Measurements from ENCODE around the gene GPR37L1. TPM values are rescaled to one million over a fixed set of nuclear protein-coding genes. Genes with fewer than 3 reads are reported as not detected.

Gene GPR37L1
- total RNA-seq, 1 donor from 2014 or later: not detected

DNA sequence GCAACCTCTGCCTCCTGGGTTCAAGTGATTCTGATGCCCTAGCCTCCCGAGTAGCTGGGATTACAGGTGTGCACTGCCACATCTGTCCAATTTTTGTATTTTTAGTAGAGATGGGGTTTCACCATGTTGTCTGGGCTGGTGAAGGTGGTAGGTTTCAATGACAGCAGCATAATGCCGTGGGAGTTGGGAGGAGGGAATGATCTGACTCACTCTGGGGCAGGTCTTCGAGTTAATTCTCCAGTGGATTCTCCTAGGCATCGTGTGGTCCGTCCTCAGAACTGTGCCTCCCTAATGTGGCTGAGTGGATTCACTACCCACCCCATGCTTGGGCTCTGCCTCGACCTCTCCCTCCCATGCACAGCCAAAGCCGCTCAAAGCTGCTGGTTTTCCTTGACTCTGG is 1.7 kb upstream of the GPR37L1 start:
- Mint-ChIP-seq H3K27ac (no peak overlapping the region), H3K4me1 (no peaks in the 10 kb centered on the region), H3K36me3 (ENCODE audit: low read depth) (no peaks in the 10 kb centered on the region), H3K4me3 (no peak overlapping the region), H3K27me3 (peaks cover 7% of the 10 kb centered on the region), H3K9me3 (no peaks in the 10 kb centered on the region)
- intact Hi-C loops (cut with micrococcal nuclease): no loop called here
- DNase-seq: no peak

DNA sequence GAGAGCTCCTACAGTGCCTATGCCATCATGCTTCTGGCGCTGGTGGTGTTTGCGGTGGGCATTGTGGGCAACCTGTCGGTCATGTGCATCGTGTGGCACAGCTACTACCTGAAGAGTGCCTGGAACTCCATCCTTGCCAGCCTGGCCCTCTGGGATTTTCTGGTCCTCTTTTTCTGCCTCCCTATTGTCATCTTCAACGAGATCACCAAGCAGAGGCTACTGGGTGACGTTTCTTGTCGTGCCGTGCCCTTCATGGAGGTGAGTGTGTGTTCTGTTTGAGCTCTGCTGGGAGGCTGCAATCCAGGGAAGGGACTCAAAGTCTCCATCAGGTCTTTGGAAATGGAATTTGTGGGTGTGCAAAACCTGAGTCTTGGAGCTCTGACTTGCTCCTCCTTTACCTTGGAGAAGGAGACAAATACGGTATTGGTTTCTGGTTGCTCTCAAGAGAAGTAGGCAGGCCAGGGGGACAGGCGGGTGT is 658 bp downstream of the GPR37L1 start:
- Mint-ChIP-seq H3K27me3 (peaks cover 7% of the 10 kb centered on the region), H3K4me1 (no peaks in the 10 kb centered on the region), H3K27ac (no peak overlapping the region), H3K4me3 (no peak overlapping the region), H3K9me3 (no peaks in the 10 kb centered on the region), H3K36me3 (ENCODE audit: low read depth) (no peaks in the 10 kb centered on the region)
- intact Hi-C loops (cut with micrococcal nuclease): no loop called here
- no peak for DNase-seq

GRCh38 chr1:202124142-202124541 is 1.4 kb downstream of the GPR37L1 start:
- H3K36me3 Mint-ChIP-seq (ENCODE audit: low read depth): no peaks in the 10 kb centered on the region
- H3K9me3 Mint-ChIP-seq: no peaks in the 10 kb centered on the region
- H3K4me3 Mint-ChIP-seq: no peak overlapping the region
- H3K4me1 Mint-ChIP-seq: no peaks in the 10 kb centered on the region
- no peak for DNase-seq
- peaks cover 7% of the 10 kb centered on the region for H3K27me3 Mint-ChIP-seq
- intact Hi-C loops (cut with micrococcal nuclease): no loop called here
- no peak overlapping the region for H3K27ac Mint-ChIP-seq

- peaks cover 7% of the 10 kb centered on the region for H3K27me3 Mint-ChIP-seq
- no peaks in the 10 kb centered on the region for H3K4me1 Mint-ChIP-seq
- no peak for DNase-seq
- no peaks in the 10 kb centered on the region for H3K36me3 Mint-ChIP-seq (ENCODE audit: low read depth)
- H3K9me3 Mint-ChIP-seq: no peaks in the 10 kb centered on the region
- H3K4me3 Mint-ChIP-seq: no peak overlapping the region
- intact Hi-C loops (cut with micrococcal nuclease): no loop called here
- H3K27ac Mint-ChIP-seq: no peak overlapping the region
These were observed 2.9 kb downstream of the GPR37L1 start for GRCh38 chr1:202125611-202126010.

- Mint-ChIP-seq H3K4me1 (no peaks in the 10 kb centered on the region), H3K9me3 (no peaks in the 10 kb centered on the region), H3K27ac (no peak overlapping the region), H3K4me3 (no peak overlapping the region), H3K27me3 (peaks cover 7% of the 10 kb centered on the region), H3K36me3 (ENCODE audit: low read depth) (no peaks in the 10 kb centered on the region)
- intact Hi-C loops (cut with micrococcal nuclease): no loop called here
- DNase-seq: no peak
These were observed 3.7 kb downstream of the GPR37L1 start for GRCh38 chr1:202126426-202126825.

DNA sequence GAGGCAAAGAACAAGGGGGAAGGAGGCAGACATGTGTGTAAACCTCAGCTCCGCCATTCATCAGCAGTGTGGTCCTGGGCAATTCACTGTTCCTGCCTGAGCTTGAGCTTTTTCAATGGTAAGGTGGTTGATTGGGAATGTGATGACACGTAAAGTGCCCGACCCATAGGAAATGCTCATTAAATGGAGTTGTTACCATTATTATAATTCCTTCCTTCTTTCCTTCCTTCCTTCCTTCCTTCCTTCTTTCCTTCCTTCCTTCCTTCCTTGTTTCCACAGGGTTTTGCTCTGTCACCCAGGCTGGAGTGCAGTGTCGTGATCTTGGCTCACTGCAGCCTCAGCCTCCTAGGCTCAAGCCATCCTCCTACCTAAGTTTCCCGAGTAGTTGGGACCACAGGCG is 4.3 kb downstream of the GPR37L1 start:
- intact Hi-C loops (cut with micrococcal nuclease): no loop called here
- Mint-ChIP-seq H3K27ac (no peak overlapping the region), H3K27me3 (peaks cover 4% of the 10 kb centered on the region), H3K4me3 (no peak overlapping the region), H3K36me3 (ENCODE audit: low read depth) (no peaks in the 10 kb centered on the region), H3K4me1 (no peaks in the 10 kb centered on the region), H3K9me3 (no peaks in the 10 kb centered on the region)
- DNase-seq: no peak

DNA sequence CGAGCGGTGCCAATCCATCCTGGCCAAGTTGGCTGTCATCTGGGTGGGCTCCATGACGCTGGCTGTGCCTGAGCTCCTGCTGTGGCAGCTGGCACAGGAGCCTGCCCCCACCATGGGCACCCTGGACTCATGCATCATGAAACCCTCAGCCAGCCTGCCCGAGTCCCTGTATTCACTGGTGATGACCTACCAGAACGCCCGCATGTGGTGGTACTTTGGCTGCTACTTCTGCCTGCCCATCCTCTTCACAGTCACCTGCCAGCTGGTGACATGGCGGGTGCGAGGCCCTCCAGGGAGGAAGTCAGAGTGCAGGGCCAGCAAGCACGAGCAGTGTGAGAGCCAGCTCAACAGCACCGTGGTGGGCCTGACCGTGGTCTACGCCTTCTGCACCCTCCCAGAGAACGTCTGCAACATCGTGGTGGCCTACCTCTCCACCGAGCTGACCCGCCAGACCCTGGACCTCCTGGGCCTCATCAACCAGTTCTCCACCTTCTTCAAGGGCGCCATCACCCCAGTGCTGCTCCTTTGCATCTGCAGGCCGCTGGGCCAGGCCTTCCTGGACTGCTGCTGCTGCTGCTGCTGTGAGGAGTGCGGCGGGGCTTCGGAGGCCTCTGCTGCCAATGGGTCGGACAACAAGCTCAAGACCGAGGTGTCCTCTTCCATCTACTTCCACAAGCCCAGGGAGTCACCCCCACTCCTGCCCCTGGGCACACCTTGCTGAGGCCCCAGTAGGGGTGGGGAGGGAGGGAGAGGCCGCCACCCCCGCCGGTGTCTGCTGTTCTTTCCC is 5.3 kb downstream of the GPR37L1 start:
- Mint-ChIP-seq H3K9me3 (no peaks in the 10 kb centered on the region), H3K27ac (no peak overlapping the region), H3K4me1 (peaks cover 2% of the 10 kb centered on the region), H3K36me3 (ENCODE audit: low read depth) (peaks cover 6% of the 10 kb centered on the region), H3K4me3 (no peak overlapping the region), H3K27me3 (peaks cover 4% of the 10 kb centered on the region)
- no peak for DNase-seq
- intact Hi-C loops (cut with micrococcal nuclease): no loop called here

- H3K4me1 Mint-ChIP-seq: peaks cover 2% of the 10 kb centered on the region
- peaks cover 3% of the 10 kb centered on the region for H3K27me3 Mint-ChIP-seq
- no peak for DNase-seq
- intact Hi-C loops (cut with micrococcal nuclease): no loop called here
- no peaks in the 10 kb centered on the region for H3K9me3 Mint-ChIP-seq
- H3K4me3 Mint-ChIP-seq: no peak overlapping the region
- H3K27ac Mint-ChIP-seq: no peak overlapping the region
- peaks cover 14% of the 10 kb centered on the region for H3K36me3 Mint-ChIP-seq (ENCODE audit: low read depth)
These were observed 7.0 kb downstream of the GPR37L1 start for GRCh38 chr1:202129453-202130296.

- no peaks in the 10 kb centered on the region for H3K9me3 Mint-ChIP-seq
- H3K36me3 Mint-ChIP-seq (ENCODE audit: low read depth): peaks cover 16% of the 10 kb centered on the region
- peaks cover 2% of the 10 kb centered on the region for H3K4me1 Mint-ChIP-seq
- no peak for DNase-seq
- H3K27ac Mint-ChIP-seq: no peak overlapping the region
- intact Hi-C loops (cut with micrococcal nuclease): no loop called here
- no peak overlapping the region for H3K4me3 Mint-ChIP-seq
- peaks cover 3% of the 10 kb centered on the region for H3K27me3 Mint-ChIP-seq
These were observed 7.6 kb downstream of the GPR37L1 start for GRCh38 chr1:202130297-202130721.

DNA sequence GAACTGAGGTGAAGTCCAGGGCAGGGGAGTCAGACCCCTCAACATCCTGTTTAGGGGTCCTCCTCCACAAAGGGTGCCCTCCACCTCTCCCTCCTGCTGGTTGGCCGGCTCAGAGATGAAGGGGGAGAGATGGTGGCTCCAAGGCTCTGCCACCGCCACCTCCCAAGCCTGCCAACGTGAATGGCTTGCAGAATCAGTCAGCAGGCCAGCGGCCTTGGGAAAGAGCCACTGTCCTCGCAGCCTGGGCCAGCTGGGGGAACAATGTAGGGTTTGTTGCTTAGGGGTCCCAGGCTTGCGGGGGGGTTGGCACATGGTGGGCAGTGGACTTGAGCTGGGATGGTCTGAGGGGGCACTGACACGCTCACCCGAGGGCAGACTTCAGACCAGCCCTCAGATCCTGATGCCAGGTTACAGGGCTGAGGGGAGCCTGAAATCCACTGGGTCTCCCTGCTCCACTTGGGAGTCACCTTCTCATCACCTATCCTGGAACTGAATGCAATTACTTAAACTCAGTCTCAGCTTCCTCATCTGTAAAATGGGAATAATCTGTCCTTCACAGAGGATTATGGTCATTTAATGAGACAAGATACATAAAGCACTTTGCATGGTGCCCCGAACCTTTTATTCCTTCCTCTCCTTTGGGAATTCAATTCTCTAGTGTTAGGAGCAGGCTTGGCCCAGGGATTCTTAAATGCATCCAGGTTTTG is 8.3 kb downstream of the GPR37L1 start:
- peaks cover 16% of the 10 kb centered on the region for H3K36me3 Mint-ChIP-seq (ENCODE audit: low read depth)
- intact Hi-C loops (cut with micrococcal nuclease): no loop called here
- H3K4me1 Mint-ChIP-seq: peaks cover 2% of the 10 kb centered on the region
- no peak overlapping the region for H3K4me3 Mint-ChIP-seq
- no peaks in the 10 kb centered on the region for H3K27me3 Mint-ChIP-seq
- no peaks in the 10 kb centered on the region for H3K9me3 Mint-ChIP-seq
- DNase-seq: no peak
- no peak overlapping the region for H3K27ac Mint-ChIP-seq

DNA sequence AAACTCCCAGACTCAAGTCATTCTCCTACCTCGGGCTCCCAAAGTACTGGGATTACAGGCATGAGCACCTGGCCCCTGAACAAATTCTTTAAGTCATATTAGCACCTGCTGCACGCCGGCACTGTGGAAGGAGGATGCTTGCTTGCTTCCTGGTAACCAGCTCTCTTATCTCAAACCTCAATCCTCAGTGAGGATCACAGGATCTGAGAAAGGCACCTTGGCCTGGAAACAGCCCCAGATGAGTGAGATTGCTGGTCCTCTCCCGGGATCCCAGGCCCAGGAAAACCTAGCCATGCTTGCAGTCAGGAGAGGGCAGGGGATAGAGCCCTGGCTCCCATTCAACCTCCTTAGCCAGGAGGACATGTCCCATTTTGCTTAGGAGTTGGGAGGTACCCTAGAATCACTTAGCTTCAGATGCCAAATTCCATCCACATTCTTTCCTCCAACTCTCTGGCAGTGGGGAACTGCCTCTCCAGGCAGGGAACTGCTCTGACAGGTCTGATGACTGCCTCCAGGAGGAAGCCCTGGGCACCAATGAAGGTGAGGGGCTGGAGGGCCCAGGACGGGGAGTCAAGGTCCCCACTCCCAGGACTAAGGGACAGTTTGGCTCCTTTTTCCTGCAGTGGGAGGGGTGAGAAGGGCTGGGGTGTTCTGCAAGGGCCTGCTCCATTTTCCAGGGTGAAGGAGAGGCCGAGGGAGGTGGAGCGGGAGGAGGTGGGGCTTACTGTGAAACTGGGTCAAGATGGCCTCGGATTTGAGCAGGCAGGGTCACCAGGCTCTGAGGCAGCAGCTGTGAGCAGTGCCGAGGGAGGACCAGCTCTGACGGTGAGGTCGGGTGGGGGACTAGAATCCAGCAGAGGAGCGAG is 9.5 kb downstream of the GPR37L1 start:
- Mint-ChIP-seq H3K36me3 (ENCODE audit: low read depth) (peaks cover 18% of the 10 kb centered on the region), H3K4me3 (no peak overlapping the region), H3K27me3 (no peaks in the 10 kb centered on the region), H3K4me1 (peaks cover 2% of the 10 kb centered on the region), H3K27ac (no peak overlapping the region), H3K9me3 (no peaks in the 10 kb centered on the region)
- intact Hi-C loops (cut with micrococcal nuclease): no loop called here
- no peak for DNase-seq

DNA sequence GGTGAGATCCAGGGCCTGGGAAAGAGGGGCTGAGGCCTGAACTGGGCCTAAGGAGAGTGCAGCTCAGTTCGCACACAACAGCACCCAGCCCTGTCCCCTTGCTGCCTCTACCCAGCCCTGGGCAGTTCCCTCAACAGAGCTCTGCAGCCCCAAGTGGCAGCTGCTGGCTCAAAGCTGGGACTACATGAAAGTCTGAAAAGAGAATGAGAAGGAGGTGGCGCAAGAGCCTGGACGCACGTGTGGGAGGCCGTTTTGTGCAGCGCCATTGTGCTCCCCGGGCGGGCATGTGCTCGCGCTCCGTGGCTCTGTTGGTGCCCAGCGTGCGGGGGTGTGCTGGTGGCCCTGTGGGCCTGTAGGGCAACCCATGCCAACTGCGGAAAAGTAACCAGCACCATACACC is 10.3 kb downstream of the GPR37L1 start:
- Mint-ChIP-seq H3K4me3 (no peak overlapping the region), H3K27ac (no peak overlapping the region), H3K27me3 (no peaks in the 10 kb centered on the region), H3K4me1 (peaks cover 2% of the 10 kb centered on the region), H3K9me3 (no peaks in the 10 kb centered on the region), H3K36me3 (ENCODE audit: low read depth) (peaks cover 18% of the 10 kb centered on the region)
- intact Hi-C loops (cut with micrococcal nuclease): no loop called here
- no peak for DNase-seq

GRCh38 chr1:202133496-202133895 is 10.8 kb downstream of the GPR37L1 start:
- no peaks in the 10 kb centered on the region for H3K27me3 Mint-ChIP-seq
- H3K27ac Mint-ChIP-seq: no peak overlapping the region
- intact Hi-C loops (cut with micrococcal nuclease): no loop called here
- H3K4me1 Mint-ChIP-seq: peaks cover 2% of the 10 kb centered on the region
- DNase-seq: no peak
- no peaks in the 10 kb centered on the region for H3K9me3 Mint-ChIP-seq
- H3K36me3 Mint-ChIP-seq (ENCODE audit: low read depth): peaks cover 23% of the 10 kb centered on the region
- no peak overlapping the region for H3K4me3 Mint-ChIP-seq
